Measurements from ENCODE around the gene GARIN3.

GRCh38 chr5:157150995-157151394 is 15.1 kb downstream of the GARIN3 start:
- TF ChIP-seq, protein P1, sequence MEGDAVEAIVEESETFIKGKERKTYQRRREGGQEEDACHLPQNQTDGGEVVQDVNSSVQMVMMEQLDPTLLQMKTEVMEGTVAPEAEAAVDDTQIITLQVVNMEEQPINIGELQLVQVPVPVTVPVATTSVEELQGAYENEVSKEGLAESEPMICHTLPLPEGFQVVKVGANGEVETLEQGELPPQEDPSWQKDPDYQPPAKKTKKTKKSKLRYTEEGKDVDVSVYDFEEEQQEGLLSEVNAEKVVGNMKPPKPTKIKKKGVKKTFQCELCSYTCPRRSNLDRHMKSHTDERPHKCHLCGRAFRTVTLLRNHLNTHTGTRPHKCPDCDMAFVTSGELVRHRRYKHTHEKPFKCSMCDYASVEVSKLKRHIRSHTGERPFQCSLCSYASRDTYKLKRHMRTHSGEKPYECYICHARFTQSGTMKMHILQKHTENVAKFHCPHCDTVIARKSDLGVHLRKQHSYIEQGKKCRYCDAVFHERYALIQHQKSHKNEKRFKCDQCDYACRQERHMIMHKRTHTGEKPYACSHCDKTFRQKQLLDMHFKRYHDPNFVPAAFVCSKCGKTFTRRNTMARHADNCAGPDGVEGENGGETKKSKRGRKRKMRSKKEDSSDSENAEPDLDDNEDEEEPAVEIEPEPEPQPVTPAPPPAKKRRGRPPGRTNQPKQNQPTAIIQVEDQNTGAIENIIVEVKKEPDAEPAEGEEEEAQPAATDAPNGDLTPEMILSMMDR (IDR thresholded peaks at IDR 0.05) = no peak
- no peak for TF ChIP-seq POLR2A (IDR thresholded peaks at IDR 0.05)

Data from body of pancreas (tissue), 4 donors.